Lower leg skin (tissue), 3 donors: Measurements from ENCODE around the gene EFL1.

ENCODE experiments used
- POLR2A ChIP-seq, 2 donors: fragments of 450-650 bp; IDR thresholded peaks; one replicate each; pipeline ENCODE4 v1.6.1; 2016 to 2017; ENCODE audit warnings: antibody characterized with exemption in 2 of 2, mild to moderate bottlenecking in 1 of 2, moderate library complexity in 1 of 2
- TF ChIP-seq, protein P1 (sequence below), 3 donors: fragments of 450-650 bp; IDR thresholded peaks; one replicate each; pipeline ENCODE4 v1.5.1; 2016; ENCODE audit warnings: antibody characterized with exemption in 3 of 3, mild to moderate bottlenecking in 3 of 3, moderate library complexity in 2 of 3

DNA sequence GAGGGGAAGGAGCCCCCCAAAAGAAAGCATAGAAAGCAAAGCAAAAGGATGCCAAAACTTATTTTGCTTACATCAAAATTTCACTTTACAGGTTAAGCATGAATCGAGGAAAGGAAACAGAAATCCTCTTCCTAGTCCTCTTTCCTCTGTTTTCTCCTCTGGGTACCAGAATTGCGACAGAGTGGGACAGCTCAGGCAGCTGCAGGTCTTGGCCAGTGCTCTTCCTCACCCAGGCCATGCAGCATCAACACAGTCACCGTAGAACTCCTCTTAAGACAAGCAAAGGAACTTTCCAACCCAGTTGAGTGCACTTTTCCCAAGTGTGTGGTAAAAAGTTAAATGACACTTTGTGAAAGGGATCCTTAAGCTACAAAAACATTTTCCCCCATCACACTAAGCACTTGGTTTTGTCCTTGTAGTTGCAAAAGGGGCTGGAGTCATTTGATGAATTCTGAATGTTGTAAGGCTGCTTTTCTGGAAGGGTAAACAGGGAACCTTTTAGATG lies 170.8 kb downstream of the EFL1 start:
- TF ChIP-seq, protein P1, sequence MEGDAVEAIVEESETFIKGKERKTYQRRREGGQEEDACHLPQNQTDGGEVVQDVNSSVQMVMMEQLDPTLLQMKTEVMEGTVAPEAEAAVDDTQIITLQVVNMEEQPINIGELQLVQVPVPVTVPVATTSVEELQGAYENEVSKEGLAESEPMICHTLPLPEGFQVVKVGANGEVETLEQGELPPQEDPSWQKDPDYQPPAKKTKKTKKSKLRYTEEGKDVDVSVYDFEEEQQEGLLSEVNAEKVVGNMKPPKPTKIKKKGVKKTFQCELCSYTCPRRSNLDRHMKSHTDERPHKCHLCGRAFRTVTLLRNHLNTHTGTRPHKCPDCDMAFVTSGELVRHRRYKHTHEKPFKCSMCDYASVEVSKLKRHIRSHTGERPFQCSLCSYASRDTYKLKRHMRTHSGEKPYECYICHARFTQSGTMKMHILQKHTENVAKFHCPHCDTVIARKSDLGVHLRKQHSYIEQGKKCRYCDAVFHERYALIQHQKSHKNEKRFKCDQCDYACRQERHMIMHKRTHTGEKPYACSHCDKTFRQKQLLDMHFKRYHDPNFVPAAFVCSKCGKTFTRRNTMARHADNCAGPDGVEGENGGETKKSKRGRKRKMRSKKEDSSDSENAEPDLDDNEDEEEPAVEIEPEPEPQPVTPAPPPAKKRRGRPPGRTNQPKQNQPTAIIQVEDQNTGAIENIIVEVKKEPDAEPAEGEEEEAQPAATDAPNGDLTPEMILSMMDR (IDR thresholded peaks at IDR 0.05): no peak
- TF ChIP-seq POLR2A (IDR thresholded peaks at IDR 0.05): no peak
